H1 (cell line): Measurements from ENCODE around the gene IQCM. TPM values are rescaled to one million over a fixed set of nuclear protein-coding genes. Genes with fewer than 3 reads are reported as not detected.

Source experiments
- CTCF ChIA-PET: fragments of 300-600 bp; sonication (Branson Sonifier 250); formaldehyde crosslinking; loops from one replicate; lab custom pipeline; 2021; ENCODE audit not compliant: partially characterized antibody; lab: Charles Lee
- POLR2A ChIA-PET: fragments of 300-600 bp; sonication (Branson Sonifier 250); formaldehyde crosslinking; loops from one replicate; lab custom pipeline; 2021; ENCODE audit warnings: inconsistent platforms; ENCODE audit not compliant: partially characterized antibody; lab: Charles Lee
- DNase-seq, 2 experiments: peaks; one replicate each; pipeline versions ENCODE4 v3.0.0 to v3.0.0-alpha.2; 2010 to 2022; ENCODE audit warnings: low spot score in 2 of 2, low read depth in 1 of 2, mixed read lengths in 1 of 2
- FAIRE-seq: peaks from 2 replicates; lab custom pipeline; 2011; peaks lifted over from hg19 to GRCh38; lab: Jason Lieb, UNC
- H2AFZ ChIP-seq: 2 replicates; pipeline ENCODE4 v1.8.1; 2012; ENCODE audit warnings: low read length, inconsistent platforms
- H2AK5ac ChIP-seq: 2 replicates; pipeline ENCODE4 v1.6.1; 2013; ENCODE audit warnings: low read depth, low read length
- H2BK120ac ChIP-seq: replicated peaks from 2 replicates; pipeline ENCODE3; 2013; ENCODE audit warnings: low read depth, low read length, inconsistent platforms
- H2BK12ac ChIP-seq: 2 replicates; pipeline ENCODE4 v1.6.1; 2013; ENCODE audit warnings: low read depth, low read length
- H2BK15ac ChIP-seq: 2 replicates; pipeline ENCODE4 v1.6.1; 2013; ENCODE audit warnings: low read length
- H2BK20ac ChIP-seq: 2 replicates; pipeline ENCODE4 v1.6.1; 2013; ENCODE audit warnings: low read length
- H2BK5ac ChIP-seq: 2 replicates; pipeline ENCODE4 v1.6.1; 2013; ENCODE audit warnings: low read depth, low read length
- H3K14ac ChIP-seq: 2 replicates; pipeline ENCODE4 v1.6.1; 2013; ENCODE audit warnings: inconsistent platforms; ENCODE audit not compliant: insufficient read length
- H3K18ac ChIP-seq: 2 replicates; pipeline ENCODE4 v1.6.1; 2013; ENCODE audit warnings: low read length; ENCODE audit errors: extremely low read depth
- H3K23ac ChIP-seq: 2 replicates; pipeline ENCODE4 v1.6.1; 2013; ENCODE audit warnings: inconsistent platforms; ENCODE audit not compliant: insufficient read length
- H3K23me2 ChIP-seq: 2 replicates; pipeline ENCODE4 v1.6.1; 2013; ENCODE audit warnings: low read depth, low read length
- H3K27ac ChIP-seq: 2 replicates; pipeline ENCODE4 v1.6.1; 2011; ENCODE audit warnings: low read depth, low read length, inconsistent platforms
- H3K27me3 ChIP-seq, 4 experiments: replicated peaks in 1 of 4; 1 replicate in 1 of 4; 2 replicates in 3 of 4; pipeline versions ENCODE4 v1.6.1 to v1.8.1; 2011 to 2013; ENCODE audit warnings: low read length in 3 of 4, mild to moderate bottlenecking in 3 of 4, inconsistent platforms in 2 of 4, mixed read lengths in 2 of 4, moderate library complexity in 1 of 4; ENCODE audit not compliant: control insufficient read depth in 3 of 4, insufficient read depth in 3 of 4; ENCODE audit errors: extremely low read depth in 1 of 4
- H3K36me3 ChIP-seq, 4 experiments: 2 replicates each; pipeline versions ENCODE4 v1.6.1 to v1.8.1; 2011 to 2013; ENCODE audit warnings: mild to moderate bottlenecking in 4 of 4, low read length in 3 of 4, moderate library complexity in 2 of 4, control low read depth in 1 of 4, inconsistent platforms in 1 of 4; ENCODE audit not compliant: insufficient read depth in 4 of 4, control insufficient read depth in 2 of 4
- H3K4ac ChIP-seq: replicated peaks from 2 replicates; pipeline ENCODE3; 2013; ENCODE audit warnings: low read length, low read depth, mixed read lengths, inconsistent platforms; ENCODE audit not compliant: insufficient read length
- H3K4me1 ChIP-seq, 4 experiments: replicated peaks in 1 of 4; 1 replicate in 1 of 4; 2 replicates in 3 of 4; pipeline versions ENCODE4 v1.6.1 to v1.8.1; 2011 to 2013; ENCODE audit warnings: low read length in 3 of 4, inconsistent platforms in 2 of 4, mixed read lengths in 1 of 4; ENCODE audit not compliant: insufficient read depth in 4 of 4, control insufficient read depth in 3 of 4
- H3K4me2 ChIP-seq, 2 experiments: 2 replicates each; pipeline versions ENCODE4 v1.6.1 to v1.8.1; 2011 to 2013; ENCODE audit warnings: low read depth in 2 of 2, low read length in 2 of 2, control low read depth in 1 of 2, inconsistent platforms in 1 of 2, mild to moderate bottlenecking in 1 of 2; ENCODE audit not compliant: insufficient read depth in 1 of 2
- H3K4me3 ChIP-seq, 4 experiments: fragments of 200-600, 300-600 bp in 1 of 4; sonication (generic), shearing (Covaris generic), sonication (Bioruptor Twin) in 1 of 4; 2 replicates each; pipeline versions ENCODE4 v1.5.1 to v1.8.1; 2011 to 2016; ENCODE audit warnings: low read length in 4 of 4, low read depth in 3 of 4, control low read depth in 2 of 4, inconsistent platforms in 2 of 4, mild to moderate bottlenecking in 2 of 4, mixed read lengths in 1 of 4, moderate library complexity in 1 of 4; ENCODE audit not compliant: insufficient read depth in 2 of 4; ENCODE audit errors: extremely low read depth in 1 of 4
- H3K56ac ChIP-seq: replicated peaks from 2 replicates; pipeline ENCODE3; 2013; ENCODE audit warnings: low read depth, mild to moderate bottlenecking, mixed read lengths, low read length, inconsistent platforms; ENCODE audit not compliant: insufficient read length
- H3K79me1 ChIP-seq: 2 replicates; pipeline ENCODE4 v1.6.1; 2013; ENCODE audit warnings: low read depth, low read length, control low read depth
- H3K79me2 ChIP-seq, 2 experiments: 2 replicates each; pipeline versions ENCODE4 v1.6.1 to v1.8.1; 2012 to 2013; ENCODE audit warnings: low read length in 2 of 2, mild to moderate bottlenecking in 2 of 2, inconsistent platforms in 1 of 2; ENCODE audit not compliant: insufficient read depth in 2 of 2, control insufficient read depth in 1 of 2
- H3K9ac ChIP-seq, 4 experiments: replicated peaks in 1 of 4; 1 replicate in 1 of 4; 2 replicates in 3 of 4; pipeline versions ENCODE4 v1.6.1 to v1.8.1; 2011 to 2013; ENCODE audit warnings: low read depth in 3 of 4, low read length in 3 of 4, control low read depth in 2 of 4, mild to moderate bottlenecking in 2 of 4, moderate library complexity in 2 of 4, inconsistent platforms in 1 of 4; ENCODE audit errors: extremely low read depth in 1 of 4
- H3K9me3 ChIP-seq, 2 experiments: 2 replicates each; pipeline versions ENCODE4 v1.6.1 to v1.8.1; 2012 to 2013; ENCODE audit warnings: mild to moderate bottlenecking in 2 of 2, moderate library complexity in 2 of 2, control low read depth in 1 of 2, inconsistent platforms in 1 of 2, low read depth in 1 of 2, low read length in 1 of 2, mixed read lengths in 1 of 2; ENCODE audit not compliant: insufficient read depth in 2 of 2
- H4K20me1 ChIP-seq, 2 experiments: replicated peaks in 1 of 2; 2 replicates each; pipeline versions ENCODE3 to v1.8.1; 2011 to 2013; ENCODE audit warnings: inconsistent platforms in 2 of 2, low read length in 2 of 2, mild to moderate bottlenecking in 1 of 2; ENCODE audit not compliant: insufficient read depth in 2 of 2, control insufficient read depth in 1 of 2
- H4K5ac ChIP-seq: 2 replicates; pipeline ENCODE4 v1.6.1; 2013; ENCODE audit warnings: low read length, low read depth, mixed read lengths, inconsistent platforms; ENCODE audit not compliant: insufficient read length
- H4K8ac ChIP-seq: 2 replicates; pipeline ENCODE4 v1.8.0; 2013; ENCODE audit warnings: mild to moderate bottlenecking, moderate library complexity, low read length, inconsistent platforms; ENCODE audit not compliant: insufficient read depth; ENCODE audit errors: extremely low read depth
- H4K91ac ChIP-seq: replicated peaks from 2 replicates; pipeline ENCODE3; 2013; ENCODE audit warnings: low read length, mixed read lengths, inconsistent platforms; ENCODE audit not compliant: insufficient read length
- FOSL1 ChIP-seq: IDR thresholded peaks from 2 replicates; pipeline ENCODE4 v1.6.1; 2011; ENCODE audit warnings: mild to moderate bottlenecking, low read depth, low read length, moderate library complexity; ENCODE audit not compliant: insufficient read depth
- RNF2 ChIP-seq: fragments of 200-900, 300-1000 bp; sonication (generic); IDR thresholded peaks from 2 replicates; pipeline ENCODE4 v1.7.1; 2016; ENCODE audit warnings: borderline replicate concordance, low read depth, mild to moderate bottlenecking, antibody characterized with exemption, low read length; ENCODE audit not compliant: poor library complexity, severe bottlenecking; ENCODE audit errors: missing control alignments
- SP1 ChIP-seq: IDR thresholded peaks from 2 replicates; pipeline ENCODE4 v1.6.1; 2011; ENCODE audit warnings: low read depth, low read length
- TCF12 ChIP-seq: IDR thresholded peaks from 2 replicates; pipeline ENCODE4 v1.6.1; 2011; ENCODE audit warnings: low read depth, mild to moderate bottlenecking, low read length
- WGBS, 2 experiments: shearing (Covaris generic) in 1 of 2; methylation state at CpG; one replicate each; pipeline versions ENCODE4 v1.1.6 to v1.1.7; 2013 to 2015; ENCODE audit warnings: low lambda C conversion rate in 2 of 2, mixed read lengths in 2 of 2, inconsistent platforms in 1 of 2, low coverage in 1 of 2, missing lambda C conversion rate in 1 of 2; ENCODE audit not compliant: insufficient replicate concordance in 2 of 2, insufficient coverage in 1 of 2, insufficient read length in 1 of 2; ENCODE audit errors: extremely low coverage in 1 of 2, missing lambda C conversion rate in 1 of 2; 5-methylcytosine and 5-hydroxymethylcytosine counted together
- polyA plus RNA-seq, 7 experiments: library from polyadenylated mRNA; depleted of rRNA in 3 of 7; stranded (reverse) in 5 of 7; unstranded in 2 of 7; fragments of >200 nt in 5 of 7; fragments of 200-250 nt in 2 of 7; gene quantifications; 1 replicate in 5 of 7; 2 replicates in 1 of 7; 4 replicates in 1 of 7; pipeline versions ENCODE4 v1.2.1 to v1.2.3, GENCODE V29; 2011 to 2013; ENCODE audit warnings: missing spikeins in 2 of 7, mixed read lengths in 2 of 7
- total RNA-seq: library from RNA; stranded (reverse); fragmentation: NEBNext Ultra II Directional; extraction: Animal tissue kit (Norgen Biotek cat#: 25700); gene quantifications from 2 replicates; pipeline ENCODE4 v1.2.1, GENCODE V29; 2021

Gene IQCM
- total and polyA plus RNA-seq, 2 of the 8 experiments (the other 6 are each of a cell fraction or from before 2014, with no cell fraction given) = not detected

GRCh38 chr4:149489321-149489720 lies 326.3 kb downstream of the IQCM start:
- Histone ChIP-seq H3K79me1 (no peaks in the 10 kb centered on the region), H2BK5ac (no peak overlapping the region), H3K9ac (no peak overlapping the region), H3K56ac (no peak overlapping the region), H4K5ac (no peak overlapping the region), H3K27ac (no peak overlapping the region), H3K27me3 (no peaks in the 10 kb centered on the region), H2BK20ac (no peak overlapping the region), H3K36me3 (no peaks in the 10 kb centered on the region), H2BK12ac (no peak overlapping the region), H4K8ac (no peak overlapping the region), H2BK15ac (no peak overlapping the region), H4K20me1 (no peaks in the 10 kb centered on the region), H3K18ac (no peak overlapping the region), H3K14ac (no peak overlapping the region), H3K23ac (no peak overlapping the region), H3K4me2 (no peak overlapping the region), H3K4me1 (no peaks in the 10 kb centered on the region), H2AFZ (no peak overlapping the region), H4K91ac (no peak overlapping the region), H3K4me3 (no peak overlapping the region), H3K4ac (no peak overlapping the region), H3K23me2 (no peaks in the 10 kb centered on the region), H3K79me2 (no peaks in the 10 kb centered on the region), H3K9me3 (no peaks in the 10 kb centered on the region), H2BK120ac (no peak overlapping the region), H2AK5ac (no peak overlapping the region)
- WGBS, 2 experiments = 86% methylated on average over 1 of the region's 1 CpG; no CpG with 5 or more reads in 1 of the 2 experiments
- ChIA-PET POLR2A (no interaction called here), CTCF (no interaction called here)
- FAIRE-seq = no peak
- no peak for DNase-seq
- TF ChIP-seq FOSL1 = no peak
- no peak for TF ChIP-seq SP1
- TF ChIP-seq RNF2 = no peak
- TF ChIP-seq TCF12 = no peak
